BLaER1 (cell line): Measurements from ENCODE around the gene CCT4.
A peak's percentile ranks its signal among the peaks of the same experiment; 100 is the strongest.
"Not testable (repeated sequence)": the region's sequence is repeated elsewhere in the genome, so short reads cannot be mapped to it uniquely, and the experiment has no call there.

Source experiments
- H3K27ac ChIP-seq: shearing (Covaris generic); formaldehyde crosslinking; 2 replicates; pipeline ENCODE4 v1.8.1; 2022
- H3K27me3 ChIP-seq: shearing (Covaris generic); formaldehyde crosslinking; 2 replicates; pipeline ENCODE4 v1.8.1; 2022
- H3K36me3 ChIP-seq: shearing (Covaris generic); formaldehyde crosslinking; 2 replicates; pipeline ENCODE4 v1.8.1; 2022
- H3K4me1 ChIP-seq: shearing (Covaris generic); formaldehyde crosslinking; 2 replicates; pipeline ENCODE4 v1.8.1; 2022
- H3K4me2 ChIP-seq: shearing (Covaris generic); formaldehyde crosslinking; 2 replicates; pipeline ENCODE4 v1.8.1; 2022
- H3K4me3 ChIP-seq: shearing (Covaris generic); formaldehyde crosslinking; 2 replicates; pipeline ENCODE4 v1.8.1; 2022
- H3K9ac ChIP-seq: shearing (Covaris generic); formaldehyde crosslinking; 2 replicates; pipeline ENCODE4 v1.8.1; 2022
- H3K9me3 ChIP-seq: shearing (Covaris generic); formaldehyde crosslinking; 2 replicates; pipeline ENCODE4 v1.8.1; 2022
- H4K20me1 ChIP-seq: shearing (Covaris generic); formaldehyde crosslinking; 2 replicates; pipeline ENCODE4 v1.8.1; 2022
- Cebpa-rat ChIP-seq: shearing (Covaris generic); IDR thresholded peaks from 2 replicates; pipeline ENCODE4 v1.8.1; 2022

Gene CCT4

DNA sequence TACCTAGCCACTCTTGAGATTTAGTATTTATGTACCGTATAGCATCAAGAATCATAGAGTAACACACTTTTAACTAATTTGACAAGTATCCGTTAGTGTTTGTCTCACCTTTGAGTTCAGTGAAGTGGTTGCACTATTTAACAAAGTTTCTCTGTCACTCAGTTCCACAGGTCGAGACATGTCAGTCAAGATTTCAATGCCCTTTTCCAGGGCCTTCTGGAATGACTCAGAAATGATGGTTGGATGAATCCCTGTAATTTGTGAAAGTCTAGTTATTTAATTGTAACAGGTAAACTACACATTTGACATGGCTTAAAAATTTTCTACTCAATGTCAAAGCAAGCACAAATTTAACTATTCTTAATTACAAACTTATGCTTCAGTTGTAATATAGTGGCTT, 9.7 kb downstream of the CCT4 start:
- H3K4me2 ChIP-seq = no peak overlapping the region
- H3K4me3 ChIP-seq = no peak overlapping the region

DNA sequence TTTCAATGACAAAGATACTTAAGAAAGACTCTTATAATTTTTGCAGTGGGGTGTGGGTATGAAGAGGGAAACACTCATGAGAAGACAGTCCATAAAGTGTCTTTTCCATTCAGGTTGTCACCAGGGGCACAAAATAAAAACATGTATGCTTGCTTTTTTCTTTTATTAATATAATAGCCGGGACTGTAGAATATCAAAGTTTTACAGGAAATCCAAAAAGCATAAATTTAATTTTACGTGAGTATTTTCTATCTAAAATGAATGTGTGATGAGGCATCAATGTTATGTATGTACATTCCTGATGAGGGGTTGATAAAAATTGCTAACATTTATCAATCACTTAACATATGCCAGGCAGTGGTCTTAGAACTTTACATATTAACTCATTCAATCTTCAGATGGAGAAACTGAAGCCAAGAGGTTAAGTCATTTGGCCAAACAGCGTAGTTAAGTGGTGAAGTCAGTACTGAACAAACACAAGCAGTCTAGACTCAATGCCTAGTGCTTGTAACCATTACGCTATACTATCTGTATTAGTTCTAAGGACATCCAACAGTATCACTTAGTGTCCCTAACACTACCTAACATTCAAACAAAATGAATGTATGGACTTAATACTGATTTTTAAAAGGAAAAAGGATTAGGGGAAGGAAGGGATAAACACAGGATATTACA, 10.7 kb downstream of the CCT4 start:
- TF ChIP-seq Cebpa-rat = no peak
- Histone ChIP-seq H4K20me1 (peaks cover 59% of the 10 kb centered on the region), H3K27me3 (no peaks in the 10 kb centered on the region), H3K9me3 (no peaks in the 10 kb centered on the region), H3K4me2 (no peak overlapping the region), H3K36me3 (peaks cover 97% of the 10 kb centered on the region), H3K27ac (no peak overlapping the region), H3K4me3 (no peak overlapping the region), H3K9ac (no peak overlapping the region), H3K4me1 (no peaks in the 10 kb centered on the region)

More for the DNA sequence above, 9.7 kb downstream of the CCT4 start:
- Histone ChIP-seq H3K9ac (no peak overlapping the region), H3K27ac (no peak overlapping the region), H4K20me1 (peaks cover 67% of the 10 kb centered on the region), H3K36me3 (peaks cover 97% of the 10 kb centered on the region), H3K9me3 (no peaks in the 10 kb centered on the region), H3K27me3 (no peaks in the 10 kb centered on the region), H3K4me1 (no peaks in the 10 kb centered on the region)
- no peak for TF ChIP-seq Cebpa-rat

DNA sequence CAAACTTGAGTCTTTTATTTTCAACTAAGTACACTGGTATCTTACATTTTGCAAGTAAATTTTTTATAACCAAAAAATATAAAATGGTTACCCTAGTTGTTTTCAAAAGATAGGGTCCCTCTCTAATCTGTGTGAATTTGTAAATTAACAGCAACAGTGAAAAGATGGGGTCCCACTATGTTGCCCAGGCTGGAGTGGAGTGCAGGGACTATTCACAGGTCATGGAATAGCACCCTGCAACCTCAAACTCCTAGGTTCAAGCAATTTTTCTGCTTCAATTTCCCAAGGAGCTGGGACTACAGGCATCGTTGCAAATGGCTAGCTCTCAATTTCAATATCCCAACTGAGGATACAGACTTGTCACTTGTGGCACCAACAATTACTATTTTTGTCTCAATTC, 12.1 kb downstream of the CCT4 start:
- no peaks in the 10 kb centered on the region for H3K27me3 ChIP-seq
- H4K20me1 ChIP-seq = peaks cover 67% of the 10 kb centered on the region
- H3K4me1 ChIP-seq = no peaks in the 10 kb centered on the region
- H3K4me2 ChIP-seq = no peak overlapping the region
- no peak overlapping the region for H3K9ac ChIP-seq
- H3K9me3 ChIP-seq = no peaks in the 10 kb centered on the region
- TF ChIP-seq Cebpa-rat = no peak
- peaks cover 99% of the 10 kb centered on the region for H3K36me3 ChIP-seq
- no peak overlapping the region for H3K4me3 ChIP-seq
- H3K27ac ChIP-seq = no peak overlapping the region

DNA sequence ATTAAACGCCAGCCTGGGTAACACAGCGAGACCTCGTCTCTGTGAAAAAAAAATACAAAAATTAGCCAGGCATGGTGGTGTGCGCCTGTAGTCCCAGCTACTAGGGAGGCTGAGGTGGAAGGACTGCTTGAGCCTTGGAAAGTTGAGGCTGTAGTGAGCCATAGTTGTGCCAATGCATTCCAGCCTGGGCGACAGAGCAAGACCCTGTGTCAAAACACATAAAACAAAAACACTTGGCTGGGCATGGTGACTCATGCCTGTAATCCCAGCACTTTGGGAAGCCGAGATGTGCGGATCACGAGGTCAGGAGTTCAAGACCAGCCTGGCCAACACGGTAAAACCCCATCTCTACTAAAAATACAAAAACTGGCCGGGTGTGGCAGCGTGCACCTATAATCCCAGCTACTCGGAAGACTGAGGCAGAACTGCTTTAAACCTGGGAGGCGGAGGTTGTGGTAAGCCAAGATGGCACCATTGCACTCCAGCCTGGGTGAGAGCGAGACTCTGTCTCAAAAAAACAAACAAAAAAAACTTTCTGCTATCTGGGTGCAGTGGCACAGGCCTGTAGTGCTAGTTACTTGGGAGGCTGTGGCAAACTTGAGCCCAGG, 21.9 kb downstream of the CCT4 start:
- not testable (repeated sequence) for H3K9ac ChIP-seq, H3K4me3 ChIP-seq, H3K4me1 ChIP-seq, H3K27me3 ChIP-seq, H3K4me2 ChIP-seq, H3K27ac ChIP-seq
- peaks cover 23% of the 10 kb centered on the region for H4K20me1 ChIP-seq
- peaks cover 97% of the 10 kb centered on the region for H3K36me3 ChIP-seq
- H3K9me3 ChIP-seq = peaks cover 17% of the 10 kb centered on the region

DNA sequence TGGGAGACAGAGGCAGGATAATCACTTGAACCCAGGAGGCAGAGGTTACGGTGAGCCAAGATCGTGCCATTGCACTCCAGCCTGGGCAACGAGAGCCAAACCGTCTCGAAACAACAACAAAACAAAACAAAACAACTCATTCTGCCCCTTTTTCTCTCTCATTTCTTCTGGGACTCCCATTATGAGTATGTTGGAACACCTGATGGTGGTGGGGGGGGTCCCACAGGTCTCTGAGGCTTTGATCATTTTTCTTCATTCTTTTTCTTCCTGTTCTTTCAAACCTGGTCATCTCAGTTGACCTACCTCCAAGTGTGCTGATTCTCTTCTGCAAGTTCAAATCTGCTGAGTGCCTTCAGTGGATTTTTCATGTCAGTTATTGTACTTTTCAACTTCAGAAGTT, 26.4 kb downstream of the CCT4 start:
- Histone ChIP-seq H3K36me3 (peaks cover 52% of the 10 kb centered on the region), H3K27ac (no peak overlapping the region), H3K4me2 (no peak overlapping the region), H3K9ac (no peak overlapping the region), H3K4me3 (no peak overlapping the region), H3K4me1 (no peaks in the 10 kb centered on the region), H3K27me3 (no peaks in the 10 kb centered on the region), H4K20me1 (no peaks in the 10 kb centered on the region), H3K9me3 (peaks cover 20% of the 10 kb centered on the region)
- TF ChIP-seq Cebpa-rat = no peak

DNA sequence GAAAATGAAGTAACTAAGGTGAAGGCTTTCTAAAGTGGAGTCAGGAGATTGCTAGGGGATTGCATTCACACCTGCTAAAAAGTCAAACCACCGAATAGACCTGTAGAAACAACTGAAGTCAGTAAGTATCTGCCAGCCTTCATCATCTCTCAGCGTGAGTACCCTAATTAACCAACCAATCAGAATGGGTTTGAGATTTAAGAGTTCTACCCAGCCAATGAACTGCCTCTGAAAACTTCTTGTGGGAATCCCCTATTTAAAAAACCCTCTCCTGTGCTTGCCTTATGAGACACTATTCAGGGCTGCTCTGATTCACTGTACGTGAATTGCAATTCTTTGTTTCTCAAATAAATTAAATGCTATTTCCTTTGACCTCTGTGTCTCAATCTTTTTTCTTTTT, 31.2 kb downstream of the CCT4 start:
- H3K36me3 ChIP-seq = peaks cover 6% of the 10 kb centered on the region
- TF ChIP-seq Cebpa-rat = no peak
- H3K9ac ChIP-seq = no peak overlapping the region
- peaks cover 10% of the 10 kb centered on the region for H3K9me3 ChIP-seq
- H3K4me3 ChIP-seq = no peak overlapping the region
- H3K27me3 ChIP-seq = no peaks in the 10 kb centered on the region
- H4K20me1 ChIP-seq = no peaks in the 10 kb centered on the region
- H3K4me1 ChIP-seq = peaks cover 15% of the 10 kb centered on the region
- H3K27ac ChIP-seq = no peak overlapping the region
- no peak overlapping the region for H3K4me2 ChIP-seq

DNA sequence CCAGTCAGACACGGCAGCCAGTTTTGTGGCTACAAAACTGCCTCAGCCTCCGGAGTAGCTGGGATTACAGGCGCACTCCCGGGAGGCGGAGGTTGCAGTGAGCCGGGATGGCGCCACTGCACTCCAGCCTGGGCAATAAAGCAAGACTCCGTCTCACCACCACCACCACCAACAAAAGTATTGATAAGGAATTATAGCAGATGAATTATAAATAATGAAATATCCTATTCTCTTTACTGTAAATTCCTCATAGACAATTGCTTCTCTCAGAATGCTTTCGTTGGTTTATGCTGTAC, 33.2 kb downstream of the CCT4 start:
- Histone ChIP-seq H3K4me1 (peaks cover 15% of the 10 kb centered on the region), H3K36me3 (no peaks in the 10 kb centered on the region), H3K4me2 (peak overlapping the region; percentile 92), H3K4me3 (peak overlapping the region; percentile 83; the same call in 1 of the 2 replicates), H3K9ac (peak overlapping the region; percentile 75; the same call in 1 of the 2 replicates), H3K9me3 (no peaks in the 10 kb centered on the region), H3K27ac (0 out of 2 replicates have a peak overlapping the region, but pooled peaks have one; percentile 16), H3K27me3 (no peaks in the 10 kb centered on the region), H4K20me1 (no peaks in the 10 kb centered on the region)
- no peak for TF ChIP-seq Cebpa-rat

DNA sequence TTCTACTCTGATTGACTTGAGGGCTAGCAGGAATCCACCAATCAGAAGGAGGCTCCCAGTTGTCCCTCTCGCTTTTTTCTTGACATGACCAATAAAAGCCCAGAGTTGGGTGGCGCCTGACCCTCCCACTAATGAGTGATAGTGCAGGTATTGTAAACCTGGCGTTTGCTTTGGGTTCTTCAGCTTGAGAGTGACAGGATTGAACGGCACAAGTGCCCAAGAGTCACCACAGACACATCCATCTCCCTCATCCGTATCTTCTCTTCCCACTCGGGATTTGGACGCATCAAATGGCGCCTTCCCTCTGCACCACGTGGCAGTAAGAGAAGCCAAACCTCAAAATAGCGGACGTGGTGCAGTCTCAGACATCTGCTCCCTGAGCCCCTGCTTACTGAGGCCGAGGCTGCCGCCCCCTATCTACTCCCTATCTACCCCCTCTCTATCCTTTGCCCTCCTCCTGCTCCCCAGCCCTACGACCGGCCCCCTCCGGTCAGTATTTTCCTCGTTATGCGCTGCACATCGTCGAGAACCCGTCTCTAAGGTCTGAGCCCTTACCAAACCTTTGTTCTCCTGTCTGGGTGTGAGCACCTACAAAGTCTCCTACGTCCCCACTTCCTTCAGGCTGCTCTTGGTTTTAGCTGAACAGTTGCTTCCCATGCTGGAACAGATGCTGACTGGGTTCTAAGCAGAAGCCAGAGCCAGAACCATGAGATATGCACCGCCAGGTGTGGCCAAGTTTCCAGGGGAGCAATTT, 33.7 kb downstream of the CCT4 start:
- Histone ChIP-seq H3K9me3 (no peaks in the 10 kb centered on the region), H4K20me1 (no peaks in the 10 kb centered on the region), H3K4me1 (peaks cover 15% of the 10 kb centered on the region), H3K9ac (peak overlapping the region; percentile 75), H3K36me3 (no peaks in the 10 kb centered on the region), H3K27ac (peak overlapping the region; percentile 16; the same call in 1 of the 2 replicates), H3K27me3 (no peaks in the 10 kb centered on the region), H3K4me2 (peak overlapping the region; percentile 92), H3K4me3 (peak overlapping the region; percentile 83)
- no peak for TF ChIP-seq Cebpa-rat

DNA sequence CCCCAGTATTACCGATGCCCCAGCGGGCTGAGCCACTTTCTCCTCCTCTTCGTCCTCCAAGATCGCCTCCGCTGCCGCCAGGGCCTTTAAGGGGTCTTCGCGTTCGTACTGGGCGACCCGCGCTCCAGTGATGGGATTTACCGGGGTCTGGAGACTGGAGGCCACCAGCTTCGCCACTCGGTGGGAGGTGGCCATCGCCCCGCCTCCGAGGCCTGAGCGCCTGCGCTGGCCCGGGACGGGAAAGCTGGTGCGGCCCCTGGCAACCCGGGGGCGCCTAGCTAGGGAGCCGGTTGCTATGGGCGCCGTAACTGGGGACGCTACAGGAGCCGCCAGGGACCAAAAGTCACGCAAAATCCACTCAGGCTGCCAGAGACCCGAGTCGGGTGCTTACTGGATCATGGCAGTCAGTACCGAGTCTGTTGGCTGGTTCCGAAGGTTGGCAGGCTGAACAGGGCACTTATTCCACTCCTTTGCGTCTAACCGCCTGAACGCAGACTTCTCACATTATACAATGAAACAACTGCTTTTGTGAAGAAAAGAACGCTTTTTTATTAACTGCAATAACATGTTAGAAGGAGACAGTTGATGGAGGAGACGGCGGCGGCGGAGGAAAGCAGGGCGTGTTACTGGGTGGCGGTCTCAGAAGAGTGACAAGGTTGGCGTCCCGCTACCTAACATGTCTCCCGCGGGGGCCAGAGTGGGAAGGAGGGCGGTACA, 34.5 kb downstream of the CCT4 start, which contains the start of gene FAM161A:
TSS of gene FAM161A (minus strand) at position 214 of the 717 bp plus-strand sequence. CDS start at position 195, 19 bp downstream.
- no peaks in the 10 kb centered on the region for H4K20me1 ChIP-seq
- TF ChIP-seq Cebpa-rat = no peak
- peak within 1 kb of the TSS; percentile 92 for H3K4me2 ChIP-seq
- peak within 1 kb of the TSS; percentile 16; the same call in 1 of the 2 replicates for H3K27ac ChIP-seq
- no peaks in the 10 kb centered on the region for H3K9me3 ChIP-seq
- no peaks in the 10 kb centered on the region for H3K36me3 ChIP-seq
- H3K9ac ChIP-seq = peak within 1 kb of the TSS; percentile 75
- no peaks in the 10 kb centered on the region for H3K27me3 ChIP-seq
- peaks cover 15% of the 10 kb centered on the region for H3K4me1 ChIP-seq
- H3K4me3 ChIP-seq = peak within 1 kb of the TSS; percentile 83
